Fibroblast of pulmonary artery (primary cell): ENCODE measurements around the gene PTPRH.
"Not testable (repeated sequence)": the region's sequence is repeated elsewhere in the genome, so short reads cannot be mapped to it uniquely, and the experiment has no call there.

ENCODE experiments used
- DNase-seq: peaks from one replicate; pipeline ENCODE4 v3.0.0-alpha.2; 2010; ENCODE audit warnings: low read depth
- H3K4me3 ChIP-seq: replicated peaks from 2 replicates; pipeline ENCODE4 v1.5.1; 2011; ENCODE audit warnings: low read depth, mild to moderate bottlenecking, control low read depth, low read length, moderate library complexity
- TF ChIP-seq, protein P1 (sequence below): IDR thresholded peaks from 2 replicates; pipeline ENCODE4 v1.5.1; 2011; ENCODE audit warnings: mild to moderate bottlenecking, control low read depth, low read length, inconsistent platforms; ENCODE audit errors: missing control alignments

Gene PTPRH

DNA sequence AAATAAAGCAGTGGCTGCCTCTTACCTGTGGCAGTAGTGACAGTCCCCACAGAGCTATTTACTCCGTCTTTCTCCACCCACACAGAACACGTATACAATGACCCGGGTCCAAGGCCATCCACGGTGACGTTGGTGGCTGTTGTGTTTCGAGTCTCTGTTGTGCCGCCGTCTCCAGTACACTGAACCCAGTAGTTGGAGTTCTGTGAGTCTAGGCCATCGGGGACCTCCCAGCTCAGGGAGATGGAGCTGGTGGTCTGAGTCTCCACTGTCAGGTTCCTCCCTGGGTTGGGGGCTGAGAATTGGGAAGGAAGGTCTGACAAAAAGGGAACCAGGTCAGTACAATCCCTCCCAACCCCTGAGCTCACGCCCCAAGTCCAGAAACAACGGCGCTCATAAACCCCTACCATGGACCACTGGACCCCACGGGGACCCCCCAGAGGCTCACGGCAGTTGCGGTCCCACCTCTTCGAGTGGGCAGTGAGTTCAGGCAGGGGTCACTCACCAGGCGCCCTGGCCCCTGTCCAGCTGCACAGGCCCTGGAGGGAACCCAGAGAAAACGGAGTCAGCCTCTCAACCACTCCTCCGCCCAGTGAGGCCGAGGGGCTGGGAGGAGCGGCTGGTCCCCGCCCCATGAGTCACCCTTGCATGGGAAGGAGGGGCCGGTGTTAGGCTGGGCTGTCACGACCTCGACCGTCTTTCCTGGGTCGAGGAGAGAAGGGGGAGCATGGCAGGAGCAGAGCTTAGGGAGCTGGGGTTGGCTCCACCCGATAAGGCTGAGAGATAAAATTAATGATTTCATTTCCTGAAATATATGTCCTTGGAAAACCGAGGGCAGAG is 2.4 kb downstream of the PTPRH start:
- peak overlapping the region; percentile 57 for H3K4me3 ChIP-seq
- peak; percentile 91 for DNase-seq
- TF ChIP-seq, protein P1, sequence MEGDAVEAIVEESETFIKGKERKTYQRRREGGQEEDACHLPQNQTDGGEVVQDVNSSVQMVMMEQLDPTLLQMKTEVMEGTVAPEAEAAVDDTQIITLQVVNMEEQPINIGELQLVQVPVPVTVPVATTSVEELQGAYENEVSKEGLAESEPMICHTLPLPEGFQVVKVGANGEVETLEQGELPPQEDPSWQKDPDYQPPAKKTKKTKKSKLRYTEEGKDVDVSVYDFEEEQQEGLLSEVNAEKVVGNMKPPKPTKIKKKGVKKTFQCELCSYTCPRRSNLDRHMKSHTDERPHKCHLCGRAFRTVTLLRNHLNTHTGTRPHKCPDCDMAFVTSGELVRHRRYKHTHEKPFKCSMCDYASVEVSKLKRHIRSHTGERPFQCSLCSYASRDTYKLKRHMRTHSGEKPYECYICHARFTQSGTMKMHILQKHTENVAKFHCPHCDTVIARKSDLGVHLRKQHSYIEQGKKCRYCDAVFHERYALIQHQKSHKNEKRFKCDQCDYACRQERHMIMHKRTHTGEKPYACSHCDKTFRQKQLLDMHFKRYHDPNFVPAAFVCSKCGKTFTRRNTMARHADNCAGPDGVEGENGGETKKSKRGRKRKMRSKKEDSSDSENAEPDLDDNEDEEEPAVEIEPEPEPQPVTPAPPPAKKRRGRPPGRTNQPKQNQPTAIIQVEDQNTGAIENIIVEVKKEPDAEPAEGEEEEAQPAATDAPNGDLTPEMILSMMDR = no peak

DNA sequence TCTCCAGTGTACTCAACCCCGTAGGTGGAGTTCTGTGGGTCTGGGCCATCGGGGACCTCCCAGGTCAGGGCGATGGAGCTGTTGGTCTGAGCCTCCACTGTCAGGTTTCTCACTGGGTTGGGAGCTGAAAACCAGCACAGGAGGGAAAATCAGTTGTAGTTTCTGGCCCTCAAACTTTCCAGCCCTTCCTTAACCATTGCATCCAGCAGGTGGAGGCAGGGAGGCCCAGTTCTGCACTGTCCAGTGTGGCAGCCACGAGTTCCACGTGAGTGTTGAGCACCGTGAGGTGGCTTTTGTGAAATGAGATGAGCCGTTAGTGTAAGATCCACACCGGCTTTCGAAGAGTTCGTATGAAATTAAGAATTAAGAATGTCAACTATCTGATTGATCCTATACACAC is 7.1 kb downstream of the PTPRH start:
- DNase-seq = not testable (repeated sequence)

DNA sequence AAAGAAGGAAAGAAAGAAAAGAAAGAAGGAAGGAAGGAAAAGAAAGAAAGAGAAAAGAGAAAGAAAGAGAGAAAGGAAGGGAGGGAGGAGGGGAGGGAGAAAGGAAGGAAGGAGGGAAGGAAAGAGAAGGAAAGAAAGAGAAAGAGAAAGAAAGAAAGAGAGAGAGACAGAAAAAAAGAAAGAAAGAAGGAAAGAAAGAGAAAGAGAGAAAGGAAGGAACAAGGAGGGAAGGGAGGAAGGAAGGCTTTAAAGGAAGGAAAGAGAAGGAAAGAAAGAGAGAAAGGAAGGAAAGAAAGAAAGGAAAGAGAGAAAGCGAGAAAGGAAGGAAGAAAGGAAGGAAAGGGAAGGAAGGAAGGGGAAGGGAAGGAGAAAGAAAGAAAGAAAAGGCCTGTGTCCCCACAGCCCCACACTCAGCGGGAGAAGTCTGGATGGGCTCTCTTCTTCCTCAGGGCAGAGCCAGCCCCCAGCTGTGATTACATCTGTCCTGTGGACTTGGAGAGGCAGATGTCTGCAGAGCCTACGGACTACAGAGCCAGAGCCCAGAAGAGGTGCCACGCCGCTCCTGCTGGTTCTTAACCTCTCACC is 9.6 kb downstream of the PTPRH start:
- TF ChIP-seq, protein P1 = no peak
- H3K4me3 ChIP-seq = no peak overlapping the region
- no peak for DNase-seq

More for the DNA sequence above, 7.1 kb downstream of the PTPRH start:
- H3K4me3 ChIP-seq = not testable (repeated sequence)
- TF ChIP-seq, protein P1 = peak; percentile 29

DNA sequence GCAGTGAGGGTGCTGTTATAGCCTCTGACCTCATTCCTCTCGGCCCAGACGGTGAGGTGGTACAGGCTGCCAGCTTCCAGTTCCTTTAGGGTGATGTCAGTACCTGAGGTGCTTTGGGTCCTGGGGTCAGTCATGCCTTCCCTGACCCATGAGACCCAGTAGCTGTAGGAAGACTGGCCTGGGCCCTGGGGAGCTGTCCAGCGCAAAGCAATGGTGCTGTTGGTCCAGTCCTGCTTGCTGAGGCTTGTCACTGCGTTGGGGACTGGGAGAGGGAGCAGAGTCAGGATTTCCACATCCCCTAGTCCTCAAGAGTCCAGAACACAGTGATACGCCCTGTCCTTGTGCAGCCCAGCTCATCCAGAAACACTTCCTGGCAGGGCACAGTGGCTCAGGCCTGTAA is 10.7 kb downstream of the PTPRH start:
- DNase-seq = no peak
- TF ChIP-seq, protein P1 = no peak
- H3K4me3 ChIP-seq = no peak overlapping the region

DNA sequence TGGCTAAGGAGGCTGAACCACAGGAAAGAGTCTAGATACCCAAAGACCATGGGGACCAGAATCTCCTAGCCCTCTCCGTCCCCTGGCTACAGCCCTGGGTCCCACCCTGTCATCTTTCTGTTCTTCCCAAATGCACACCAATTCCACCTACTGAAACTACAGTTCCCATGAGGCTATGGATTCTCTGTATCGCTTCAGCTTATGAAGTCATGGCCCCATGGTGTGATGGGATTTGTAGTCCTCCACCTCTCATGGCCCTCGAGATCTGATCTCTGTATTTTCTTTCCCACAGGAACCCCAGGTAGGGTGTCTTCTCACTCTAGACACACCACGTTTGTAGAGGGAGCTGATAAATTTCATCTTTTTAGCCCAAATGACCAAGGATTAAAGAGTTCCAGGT is 11.8 kb downstream of the PTPRH start:
- no peak for DNase-seq
- H3K4me3 ChIP-seq = no peak overlapping the region
- TF ChIP-seq, protein P1 = no peak

DNA sequence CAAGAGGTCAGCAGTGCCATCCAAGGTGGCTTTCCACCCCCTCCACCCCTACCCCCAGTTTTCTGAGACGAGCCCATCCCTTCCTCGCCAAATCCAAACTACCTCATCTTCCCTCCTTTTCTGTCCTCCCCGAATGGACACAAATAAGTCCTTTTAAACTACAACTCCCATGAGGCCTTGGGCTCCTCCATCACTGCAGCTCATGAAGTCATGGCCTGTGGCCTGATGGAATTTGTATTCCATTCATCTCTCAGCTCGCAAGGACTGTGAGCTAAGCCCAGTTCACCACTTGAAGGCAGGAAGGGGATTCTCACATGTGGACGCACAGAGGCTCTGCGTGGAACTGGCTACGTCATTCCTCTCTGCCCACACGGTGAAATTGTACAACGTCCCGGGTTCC is 12.5 kb downstream of the PTPRH start:
- H3K4me3 ChIP-seq = no peak overlapping the region
- DNase-seq = no peak
- TF ChIP-seq, protein P1 = no peak
